ENCODE measurements around the gene PROC. TPM values are rescaled to one million over a fixed set of nuclear protein-coding genes. Genes with fewer than 3 reads are reported as not detected.

The PROC gene
- total and polyA plus RNA-seq, 2 of the 4 experiments (the other 2 are of a cell fraction): 0.07 TPM; not detected in 1

- no peak for TF ChIP-seq POLR2A (IDR thresholded peaks at IDR 0.05; ENCODE audit: low read depth, low read length)
These were observed 8.5 kb downstream of the PROC start (continued) for GRCh38 chr2:127426501-127427354.

GRCh38 chr2:127427376-127428056 is 9.3 kb downstream of the PROC start:
- Histone ChIP-seq H2BK20ac (ENCODE audit: low read depth, low read length) (no peak overlapping the region), H3K56ac (ENCODE audit: extremely low read depth, insufficient read depth, low read length) (no peak overlapping the region), H3K27me3 (ENCODE audit: control insufficient read depth, insufficient read depth, low read length) (peaks cover 10% of the 10 kb centered on the region), H3K4me2 (ENCODE audit: low read depth, low read length) (no peak overlapping the region), H3K18ac (ENCODE audit: low read depth, low read length) (no peak overlapping the region), H4K20me1 (ENCODE audit: insufficient read depth, low read length) (no peaks in the 10 kb centered on the region; the same call in 1 of the 2 replicates), H3K36me3 (ENCODE audit: control insufficient read depth, insufficient read depth, low read length) (no peaks in the 10 kb centered on the region), H2AFZ (replicated peaks; ENCODE audit: low read length, poor library complexity) (no peak overlapping the region), H3K4me3 (ENCODE audit: insufficient read depth, low read depth, low read length) (no peak overlapping the region), H3K79me1 (ENCODE audit: low read depth in 1 of 2, low read length in 2 of 2) (no peaks in the 10 kb centered on the region), H2BK5ac (ENCODE audit: low read depth, low read length, poor library complexity, severe bottlenecking) (no peak overlapping the region), H2AK5ac (ENCODE audit: low read depth, low read length) (no peak overlapping the region), H3K4ac (ENCODE audit: low read depth, low read length) (no peak overlapping the region), H3K14ac (replicated peaks; ENCODE audit: low read depth, low read length) (no peak overlapping the region), H3K27ac (ENCODE audit: insufficient read depth, low read length) (no peak overlapping the region), H4K5ac (ENCODE audit: low read depth, low read length) (no peak overlapping the region), H4K91ac (ENCODE audit: insufficient read depth, low read depth, low read length) (no peak overlapping the region), H2BK15ac (ENCODE audit: low read depth, low read length) (no peak overlapping the region), H3K9ac (ENCODE audit: low read depth, low read length) (no peak overlapping the region), H3K23ac (ENCODE audit: low read depth, low read length) (no peak overlapping the region), H3K4me1 (ENCODE audit: control insufficient read depth, insufficient read depth, low read length) (no peaks in the 10 kb centered on the region; the same call in 1 of the 2 replicates), H3K9me3 (ENCODE audit: control insufficient read depth, insufficient read depth, low read length) (no peaks in the 10 kb centered on the region), H3K9me1 (ENCODE audit: insufficient read depth, low read length) (no peaks in the 10 kb centered on the region), H2BK120ac (ENCODE audit: low read depth, low read length) (no peak overlapping the region), H4K8ac (ENCODE audit: low read depth in 2 of 2, low read length in 2 of 2) (no peak overlapping the region), H2AK9ac (replicated peaks; ENCODE audit: low read depth, low read length, poor library complexity) (no peak overlapping the region)
- ChIA-PET POLR2A (ENCODE audit: unreplicated experiment) (no interaction called here), CTCF (no interaction called here)
- in situ Hi-C loops (cut with MboI; ENCODE audit: low sequenced_read_pairs): no loop called here
- intact Hi-C loops (cut with micrococcal nuclease): no loop called here
- dilution Hi-C loops (cut with HindIII; ENCODE audit: low sequenced_read_pairs, unreplicated experiment): no loop called here
- ATAC-seq (ENCODE audit: low read depth) (no peak), DNase-seq (no peak)
- 80% methylated on average over 2 of the region's 7 CpGs; no CpG with 5 or more reads in 1 of the 2 experiments for WGBS, 2 experiments (ENCODE audit: extremely low coverage in 2 of 2, insufficient read length in 1 of 2)
- BruUV-seq (replicated peaks): no TSS peak
- TF ChIP-seq FOS (IDR thresholded peaks at IDR 0.05; ENCODE audit: low read depth, low read length): no peak
- no peak for TF ChIP-seq SMC3 (IDR thresholded peaks at IDR 0.05; ENCODE audit: low read depth, low read length)
- no peak for TF ChIP-seq RCOR1 (IDR thresholded peaks at IDR 0.05; ENCODE audit: insufficient replicate concordance, low read length)
- TF ChIP-seq CTCF (conservative IDR thresholded peaks at IDR 0.05; ENCODE audit: low read depth, low read length): no peak
- TF ChIP-seq MAFK (IDR thresholded peaks at IDR 0.05; ENCODE audit: low read depth, low read length): no peak
- no peak for TF ChIP-seq RFX5 (IDR thresholded peaks at IDR 0.05; ENCODE audit: low read depth, low read length)
- no peak for TF ChIP-seq MAZ (IDR thresholded peaks at IDR 0.05; ENCODE audit: borderline replicate concordance, low read depth, low read length)
- TF ChIP-seq, protein P1, sequence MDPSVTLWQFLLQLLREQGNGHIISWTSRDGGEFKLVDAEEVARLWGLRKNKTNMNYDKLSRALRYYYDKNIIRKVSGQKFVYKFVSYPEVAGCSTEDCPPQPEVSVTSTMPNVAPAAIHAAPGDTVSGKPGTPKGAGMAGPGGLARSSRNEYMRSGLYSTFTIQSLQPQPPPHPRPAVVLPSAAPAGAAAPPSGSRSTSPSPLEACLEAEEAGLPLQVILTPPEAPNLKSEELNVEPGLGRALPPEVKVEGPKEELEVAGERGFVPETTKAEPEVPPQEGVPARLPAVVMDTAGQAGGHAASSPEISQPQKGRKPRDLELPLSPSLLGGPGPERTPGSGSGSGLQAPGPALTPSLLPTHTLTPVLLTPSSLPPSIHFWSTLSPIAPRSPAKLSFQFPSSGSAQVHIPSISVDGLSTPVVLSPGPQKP (IDR thresholded peaks at IDR 0.05; ENCODE audit: borderline replicate concordance, low read depth, low read length): no peak
- no peak for TF ChIP-seq CHD1 (IDR thresholded peaks at IDR 0.05; ENCODE audit: low read depth, low read length)
- TF ChIP-seq USF2 (IDR thresholded peaks at IDR 0.05; ENCODE audit: low read depth, low read length): no peak

All from IMR-90 (cell line).